Right lobe of liver (tissue), 6 donors: ENCODE measurements around the gene SCAF11. TPM values are rescaled to one million over a fixed set of nuclear protein-coding genes. Genes with fewer than 3 reads are reported as not detected.
A peak's percentile ranks its signal among the peaks of the same experiment; 100 is the strongest.
"Not testable (repeated sequence)": the region's sequence is repeated elsewhere in the genome, so short reads cannot be mapped to it uniquely, and the experiment has no call there.

Experiments used
- ATAC-seq, 4 donors: fragments of 200-7000 bp; cut with Tn5 transposase; one replicate each; pipeline ENCODE4 v1.9.1; 2020; ENCODE audit warnings: mild to moderate bottlenecking in 4 of 4, moderate library complexity in 4 of 4
- DNase-seq, 3 donors: peaks; one replicate each; pipeline ENCODE4 v3.0.0-alpha.2; 2020
- H3K27ac ChIP-seq, 3 donors: fragments of 200-600 bp; one replicate each; pipeline ENCODE4 v1.8.0; 2022
- H3K27me3 ChIP-seq, 2 donors: fragments of 200-600 bp; one replicate each; pipeline ENCODE4 v1.8.0; 2022
- H3K36me3 ChIP-seq, 4 donors: fragments of 200-600 bp; sonication (generic) in 1 of 4; one replicate each; pipeline versions ENCODE4 v1.5.1 to v1.8.0; 2017 to 2022; ENCODE audit warnings: control low read depth in 1 of 4
- H3K4me1 ChIP-seq, 4 donors: fragments of 200-600 bp; sonication (generic) in 1 of 4; one replicate each; pipeline versions ENCODE4 v1.5.1 to v1.8.0; 2017 to 2022; ENCODE audit warnings: control low read depth in 1 of 4
- H3K4me3 ChIP-seq, 3 donors: fragments of 200-600 bp; one replicate each; pipeline ENCODE4 v1.8.0; 2022
- H3K9me3 ChIP-seq, 4 donors: fragments of 200-600 bp; sonication (generic) in 1 of 4; one replicate each; pipeline versions ENCODE4 v1.5.1 to v1.8.0; 2017 to 2022; ENCODE audit warnings: control low read depth in 1 of 4
- CTCF ChIP-seq, 4 donors: fragments of 200-600 bp in 3 of 4; fragments of 450-650 bp in 1 of 4; IDR thresholded peaks; one replicate each; pipeline versions ENCODE4 v1.5.1 to v1.8.0; 2016 to 2022; ENCODE audit warnings: antibody characterized with exemption in 4 of 4, mild to moderate bottlenecking in 2 of 4
- POLR2A ChIP-seq: fragments of 450-650 bp; IDR thresholded peaks from one replicate; pipeline ENCODE4 v1.6.1; 2017; ENCODE audit warnings: antibody characterized with exemption, mild to moderate bottlenecking
- WGBS: methylation state at CpG from one replicate; pipeline ENCODE4 v1.1.6; 2018; ENCODE audit warnings: low coverage, low lambda C conversion rate; ENCODE audit not compliant: insufficient coverage; ENCODE audit errors: missing lambda C conversion rate; 5-methylcytosine and 5-hydroxymethylcytosine counted together
- intact Hi-C, 2 donors: fragments of 100-400 bp; cut with DNase I; formaldehyde crosslinking; loops; one replicate each; pipeline versions ENCODE4 v1.11.2 to v1.14.1; 2022
- total RNA-seq, 6 experiments: library from RNA; depleted of rRNA in 2 of 6; stranded (reverse); fragments of >200 nt in 2 of 6; fragmentation: NEBNext Ultra II Directional in 3 of 6; extraction: Animal tissue kit (Norgen Biotek cat#: 25700) in 3 of 6; gene quantifications; one replicate each; pipeline versions ENCODE4 v1.1.0 to v1.2.4, GENCODE V29; 2016 to 2023
- donor health status: DM: no; HTN: yes; CAD: no.
- donor health status: DM: no; HTN: no; CAD: no.
- donor health status: DM: no; HTN: no; CAD: no.
- donor health status: DM: no; HTN: yes; CAD: no.
- donor health status: DM: no; HTN: yes; CAD: no.

Gene SCAF11
- total RNA-seq, 6 experiments from 2014 or later, result 43.2 to 72.1 (median 61.4) TPM

DNA sequence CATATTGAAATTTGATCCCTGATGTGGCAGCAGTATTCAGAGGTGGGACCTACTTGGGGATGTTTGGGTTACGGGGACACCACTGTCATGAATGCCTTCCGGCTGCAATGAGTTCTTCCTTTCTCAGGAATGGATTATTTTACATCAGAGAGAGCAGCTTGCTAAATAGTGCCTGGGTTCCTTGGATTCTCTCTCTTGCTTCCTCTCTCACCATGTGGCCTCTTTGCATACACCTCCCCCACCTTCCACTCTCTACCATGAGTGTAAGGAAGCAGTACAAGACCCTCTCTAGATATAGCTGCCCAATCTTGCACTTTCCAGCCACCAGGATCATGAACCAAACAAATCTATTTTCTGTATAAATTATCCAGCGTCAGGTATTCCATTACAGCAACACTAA is 15.4 kb upstream of the SCAF11 start:
- no peak overlapping the region for H3K27ac ChIP-seq
- TF ChIP-seq POLR2A, result no peak
- no peak for TF ChIP-seq CTCF (IDR thresholded peaks at IDR 0.05)
- H3K36me3 ChIP-seq, result no peaks in the 10 kb centered on the region
- DNase-seq, result no peak
- H3K4me3 ChIP-seq, result no peak overlapping the region
- WGBS, result 82% methylated on average over 1 of the region's 3 CpGs
- no peaks in the 10 kb centered on the region for H3K27me3 ChIP-seq
- H3K9me3 ChIP-seq, result no peaks in the 10 kb centered on the region
- intact Hi-C loops, result no loop called here
- no peaks in the 10 kb centered on the region for H3K4me1 ChIP-seq
- ATAC-seq, result no peak

- TF ChIP-seq POLR2A (no peak), CTCF (IDR thresholded peaks at IDR 0.05) (peak; percentile 28 to 45 (median 42))
- H3K9me3 ChIP-seq, result no peaks in the 10 kb centered on the region
- intact Hi-C loops, result no loop called here
- H3K4me1 ChIP-seq, result no peaks in the 10 kb centered on the region
- DNase-seq, result no peak
- 45% methylated on average over 2 of the region's 2 CpGs for WGBS
- no peaks in the 10 kb centered on the region for H3K27me3 ChIP-seq
- H3K4me3 ChIP-seq, result no peak overlapping the region
- H3K36me3 ChIP-seq, result no peaks in the 10 kb centered on the region
- peak in 1 of 4 donors; percentile 25 for ATAC-seq
- no peak overlapping the region for H3K27ac ChIP-seq
Observed at GRCh38 chr12:46005151-46005797, 14.9 kb upstream of the SCAF11 start.

- Histone ChIP-seq H3K27me3 (no peaks in the 10 kb centered on the region), H3K4me1 (no peaks in the 10 kb centered on the region), H3K4me3 (no peak overlapping the region), H3K36me3 (no peaks in the 10 kb centered on the region), H3K27ac (no peak overlapping the region), H3K9me3 (no peaks in the 10 kb centered on the region)
- DNase-seq (no peak), ATAC-seq (no peak)
- intact Hi-C loops, result no loop called here
- 62% methylated on average over 4 of the region's 4 CpGs for WGBS
- TF ChIP-seq CTCF (IDR thresholded peaks at IDR 0.05), result no peak
- no peak for TF ChIP-seq POLR2A
Observed at GRCh38 chr12:46004715-46005114, 14.3 kb upstream of the SCAF11 start.

DNA sequence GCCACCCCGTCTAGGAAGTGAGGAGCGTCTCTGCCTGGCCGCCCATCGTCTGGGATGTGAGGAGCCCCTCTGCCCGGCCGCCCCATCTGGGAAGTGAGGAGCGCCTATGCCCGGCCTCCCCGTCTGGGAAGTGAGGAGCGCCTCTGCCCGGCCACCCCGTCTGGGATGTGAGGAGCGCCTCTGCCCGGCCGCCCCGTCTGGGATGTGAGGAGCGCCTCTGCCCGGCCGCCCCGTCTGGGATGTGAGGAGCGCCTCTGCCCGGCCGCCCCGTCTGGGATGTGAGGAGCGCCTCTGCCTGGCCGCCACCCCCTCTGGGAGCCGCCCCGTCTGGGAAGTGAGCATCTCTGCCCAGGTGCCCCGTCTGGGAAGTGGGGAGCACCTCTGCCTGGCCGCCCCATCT is 9.7 kb upstream of the SCAF11 start:
- intact Hi-C loops, DNase-seq: not testable (repeated sequence)

DNA sequence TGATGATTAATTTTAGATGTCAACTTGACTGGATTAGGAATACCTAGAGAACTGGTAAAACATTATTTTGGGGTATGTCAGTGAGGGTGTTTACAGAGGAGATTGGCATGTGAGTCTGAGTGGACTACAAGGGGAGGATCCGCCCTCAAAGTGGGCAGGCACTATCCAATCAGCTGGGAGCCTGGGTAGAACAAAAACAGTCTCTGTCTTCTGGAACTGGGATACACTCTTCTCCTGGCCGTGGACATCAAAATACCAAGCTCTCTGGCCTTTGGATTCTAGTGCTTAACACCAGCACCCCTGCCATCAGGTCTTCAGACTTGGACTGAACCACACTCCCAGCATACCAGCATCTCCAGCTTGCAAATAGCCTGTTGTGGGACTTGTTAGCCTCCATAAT is 4.4 kb upstream of the SCAF11 start:
- Histone ChIP-seq H3K9me3 (no peaks in the 10 kb centered on the region), H3K27me3 (no peaks in the 10 kb centered on the region), H3K27ac (no peak overlapping the region), H3K4me3 (no peak overlapping the region), H3K36me3 (no peaks in the 10 kb centered on the region), H3K4me1 (peaks cover 0 to 6% (median 0%) of the 10 kb centered on the region in 4 donors)
- ATAC-seq (no peak), DNase-seq (no peak)
- intact Hi-C loops, result no loop called here
- TF ChIP-seq CTCF (IDR thresholded peaks at IDR 0.05) (no peak), POLR2A (no peak)
- WGBS, result 75% methylated on average over 2 of the region's 2 CpGs

More for the DNA sequence above, 9.7 kb upstream of the SCAF11 start:
- not testable (repeated sequence) for H3K4me3 ChIP-seq, H3K27ac ChIP-seq, H3K4me1 ChIP-seq, H3K27me3 ChIP-seq, ATAC-seq, H3K9me3 ChIP-seq, H3K36me3 ChIP-seq
- 67% methylated on average over 3 of the region's 30 CpGs for WGBS
